Renal cortex interstitium (tissue), 11 donors: ENCODE data around the gene LRRC4B. TPM values are rescaled to one million over a fixed set of nuclear protein-coding genes. Genes with fewer than 3 reads are reported as not detected.

Source experiments
- DNase-seq, 11 donors: peaks; one replicate each; pipeline ENCODE4 v3.0.0-alpha.2; 2013; ENCODE audit warnings: low read depth in 9 of 11, low spot score in 4 of 11; ENCODE audit errors: extremely low read depth in 1 of 11
- polyA plus RNA-seq, 3 donors: library from polyadenylated mRNA; unstranded; fragments of 120-200 nt; gene quantifications; one replicate each; pipeline ENCODE4 v1.2.1, GENCODE V29; 2013; ENCODE audit not compliant: insufficient read length in 3 of 3

LRRC4B gene
- polyA plus RNA-seq, 3 donors, result 13.8 to 26.0 (median 21.8) TPM

- DNase-seq, result no peak
Observed at GRCh38 chr19:50514346-50515167, 53.7 kb downstream of the LRRC4B start.

- no peak for DNase-seq
Observed at GRCh38 chr19:50513746-50514345, 54.4 kb downstream of the LRRC4B start, which contains the start of gene ASPDH. ASPDH (minus strand) TSS chr19:50513913; CDS start chr19:50513823, 90 bp downstream.

- DNase-seq, result no peak
Observed at GRCh38 chr19:50512999-50513745, 55.1 kb downstream of the LRRC4B start.

GRCh38 chr19:50512112-50512998, 55.9 kb downstream of the LRRC4B start:
- DNase-seq, result no peak

- DNase-seq, result peak; percentile 95 to 99 (median 98)
Observed at GRCh38 chr19:50511069-50511822, 57.0 kb downstream of the LRRC4B start, which contains the start of gene JOSD2. JOSD2 (minus strand) TSS chr19:50511191; CDS start chr19:50510431, 760 bp downstream.

- peak in 3 of 11 donors; percentile 65 to 80 (median 65) for DNase-seq
Observed at GRCh38 chr19:50510700-50511068, 57.6 kb downstream of the LRRC4B start.

- DNase-seq, result no peak
Observed at GRCh38 chr19:50510121-50510670, 58.0 kb downstream of the LRRC4B start.

GRCh38 chr19:50509366-50509765, 58.9 kb downstream of the LRRC4B start:
- DNase-seq, result no peak

GRCh38 chr19:50508843-50509190, 59.4 kb downstream of the LRRC4B start:
- DNase-seq, result no peak

- no peak for DNase-seq
Observed at GRCh38 chr19:50507376-50507775, 60.9 kb downstream of the LRRC4B start.

- DNase-seq, result no peak
Observed at GRCh38 chr19:50506700-50507099, 61.5 kb downstream of the LRRC4B start.

GRCh38 chr19:50505856-50506611, 62.2 kb downstream of the LRRC4B start:
- no peak for DNase-seq

GRCh38 chr19:50501568-50502475, 66.4 kb downstream of the LRRC4B start:
- DNase-seq, result no peak

GRCh38 chr19:50501186-50501567, 67.1 kb downstream of the LRRC4B start:
- DNase-seq, result no peak

GRCh38 chr19:50500753-50501151, 67.5 kb downstream of the LRRC4B start:
- DNase-seq, result no peak

- no peak for DNase-seq
Observed at GRCh38 chr19:50500060-50500752, 68.0 kb downstream of the LRRC4B start.
